ENCODE data around the gene SLC6A12.

DNA sequence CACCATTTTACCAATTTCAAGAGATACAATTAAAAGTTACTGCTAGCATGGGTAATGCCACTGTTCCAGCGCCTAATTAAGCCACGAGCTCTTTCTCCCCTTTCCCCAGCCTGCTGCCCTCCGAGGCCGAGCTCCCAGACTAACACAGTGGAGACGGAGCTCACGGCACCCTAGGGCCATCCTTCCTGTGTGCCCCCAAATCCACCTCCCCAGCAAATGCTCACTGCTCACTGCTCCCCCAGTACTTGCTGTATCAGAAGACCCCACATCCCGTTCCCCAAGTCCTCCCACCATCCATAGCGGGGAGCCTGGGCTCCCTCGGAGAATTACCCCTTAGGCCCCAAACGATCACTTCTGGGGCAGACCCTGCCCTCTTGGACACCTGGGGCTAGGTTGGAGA, 42.7 kb downstream of the SLC6A12 start:
- TF ChIP-seq CTCF (IDR thresholded peaks at IDR 0.05; ENCODE audit: insufficient read depth, low read length) (no peak), POLR2AphosphoS5 (IDR thresholded peaks at IDR 0.05; ENCODE audit: low read depth) (no peak), SPI1 (IDR thresholded peaks at IDR 0.05; ENCODE audit: borderline replicate concordance, low read depth) (no peak), GABPA (IDR thresholded peaks at IDR 0.05; ENCODE audit: low read depth) (no peak)

Data from HL-60 (cell line).